GM12878 (cell line): ENCODE data around the gene PLRG1.

Experiments
- CEBPB ChIP-seq, 2 experiments: fragments of 150-350 bp in 1 of 2; IDR thresholded peaks; 2 replicates each; pipeline ENCODE4 v1.6.1; 2012 to 2014; ENCODE audit warnings: low read depth in 2 of 2, low read length in 2 of 2, borderline replicate concordance in 1 of 2, inconsistent platforms in 1 of 2
- FOS ChIP-seq: IDR thresholded peaks from 3 replicates; pipeline ENCODE4 v1.6.1; 2011; ENCODE audit warnings: borderline replicate concordance; ENCODE audit not compliant: insufficient read length; ENCODE audit errors: extremely low read depth
- MYC ChIP-seq: IDR thresholded peaks from 2 replicates; pipeline ENCODE4 v1.6.1; 2011; ENCODE audit warnings: mild to moderate bottlenecking, low read length, moderate library complexity, inconsistent platforms; ENCODE audit not compliant: insufficient read depth, insufficient replicate concordance, insufficient read length, severe bottlenecking
- POLR2AphosphoS5 ChIP-seq: IDR thresholded peaks from 2 replicates; pipeline ENCODE4 v1.6.1; 2011; ENCODE audit warnings: mild to moderate bottlenecking, low read length, inconsistent platforms
- SUPT20H ChIP-seq: IDR thresholded peaks from 2 replicates; pipeline ENCODE4 v1.6.1; 2011; ENCODE audit warnings: low read depth, mild to moderate bottlenecking, low read length, moderate library complexity, borderline replicate concordance; ENCODE audit not compliant: control insufficient read depth
- TF ChIP-seq, protein P1 (sequence below), 3 experiments: IDR thresholded peaks in 2 of 3; conservative IDR thresholded peaks in 1 of 3; 2 replicates each; pipeline ENCODE4 v1.5.1; 2011; ENCODE audit warnings: low read depth in 3 of 3, low read length in 3 of 3, mild to moderate bottlenecking in 3 of 3, control low read depth in 2 of 3, moderate library complexity in 2 of 3, inconsistent platforms in 1 of 3, mixed read lengths in 1 of 3; ENCODE audit not compliant: control insufficient read depth in 2 of 3, insufficient read depth in 1 of 3; ENCODE audit errors: extremely low read depth in 1 of 3
- TF ChIP-seq, protein P2 (sequence below): fragments of 450-650 bp; formaldehyde crosslinking; IDR thresholded peaks from 2 replicates; pipeline ENCODE4 v1.4.0; 2022; ENCODE audit warnings: mild to moderate bottlenecking, moderate library complexity

DNA sequence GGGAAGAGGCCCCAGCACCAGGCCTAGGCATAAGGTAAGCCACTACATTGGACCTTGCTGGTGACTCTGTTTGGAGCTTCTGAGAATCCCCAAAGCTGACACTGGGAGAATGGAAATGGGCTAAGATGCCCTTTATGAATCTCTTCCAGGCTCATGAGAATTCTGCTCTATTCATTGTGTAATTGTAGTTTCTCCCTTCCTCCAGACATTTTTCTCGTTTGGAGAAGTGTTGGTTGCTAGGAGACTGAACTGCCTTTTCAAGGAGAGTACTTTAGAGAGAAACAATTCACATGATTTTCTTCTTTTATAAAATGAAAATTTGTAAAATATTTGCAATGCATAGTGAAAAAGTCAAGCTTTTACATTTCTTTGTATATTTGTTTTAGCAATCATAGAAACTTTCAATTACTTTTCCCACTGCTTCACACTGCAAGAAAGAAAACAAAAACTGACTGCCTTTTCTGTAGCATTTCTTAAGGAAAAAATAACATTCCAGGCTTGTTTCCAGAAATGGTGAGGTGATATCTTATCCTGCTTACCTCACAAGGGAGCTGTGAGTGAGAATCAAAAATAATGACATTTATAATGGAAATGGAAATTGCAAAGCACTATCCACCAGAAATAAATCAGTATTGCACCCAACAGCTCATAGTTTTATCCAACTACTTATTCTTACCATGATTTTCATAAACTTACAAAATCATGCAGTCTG is 33.7 kb downstream of the PLRG1 start:
- TF ChIP-seq, protein P1, sequence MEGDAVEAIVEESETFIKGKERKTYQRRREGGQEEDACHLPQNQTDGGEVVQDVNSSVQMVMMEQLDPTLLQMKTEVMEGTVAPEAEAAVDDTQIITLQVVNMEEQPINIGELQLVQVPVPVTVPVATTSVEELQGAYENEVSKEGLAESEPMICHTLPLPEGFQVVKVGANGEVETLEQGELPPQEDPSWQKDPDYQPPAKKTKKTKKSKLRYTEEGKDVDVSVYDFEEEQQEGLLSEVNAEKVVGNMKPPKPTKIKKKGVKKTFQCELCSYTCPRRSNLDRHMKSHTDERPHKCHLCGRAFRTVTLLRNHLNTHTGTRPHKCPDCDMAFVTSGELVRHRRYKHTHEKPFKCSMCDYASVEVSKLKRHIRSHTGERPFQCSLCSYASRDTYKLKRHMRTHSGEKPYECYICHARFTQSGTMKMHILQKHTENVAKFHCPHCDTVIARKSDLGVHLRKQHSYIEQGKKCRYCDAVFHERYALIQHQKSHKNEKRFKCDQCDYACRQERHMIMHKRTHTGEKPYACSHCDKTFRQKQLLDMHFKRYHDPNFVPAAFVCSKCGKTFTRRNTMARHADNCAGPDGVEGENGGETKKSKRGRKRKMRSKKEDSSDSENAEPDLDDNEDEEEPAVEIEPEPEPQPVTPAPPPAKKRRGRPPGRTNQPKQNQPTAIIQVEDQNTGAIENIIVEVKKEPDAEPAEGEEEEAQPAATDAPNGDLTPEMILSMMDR (IDR thresholded peaks at IDR 0.05 in 2 of 3, conservative IDR thresholded peaks at IDR 0.05 in 1 of 3; ENCODE audit: control insufficient read depth in 2 of 3, extremely low read depth in 1 of 3, insufficient read depth in 1 of 3, low read depth in 3 of 3, low read length in 3 of 3): no peak
- TF ChIP-seq MYC (no peak), FOS (no peak), CEBPB (IDR thresholded peaks at IDR 0.05; ENCODE audit: borderline replicate concordance in 1 of 2, low read depth in 2 of 2, low read length in 2 of 2) (no peak), POLR2AphosphoS5 (no peak), SUPT20H (no peak)
- TF ChIP-seq, protein P2, sequence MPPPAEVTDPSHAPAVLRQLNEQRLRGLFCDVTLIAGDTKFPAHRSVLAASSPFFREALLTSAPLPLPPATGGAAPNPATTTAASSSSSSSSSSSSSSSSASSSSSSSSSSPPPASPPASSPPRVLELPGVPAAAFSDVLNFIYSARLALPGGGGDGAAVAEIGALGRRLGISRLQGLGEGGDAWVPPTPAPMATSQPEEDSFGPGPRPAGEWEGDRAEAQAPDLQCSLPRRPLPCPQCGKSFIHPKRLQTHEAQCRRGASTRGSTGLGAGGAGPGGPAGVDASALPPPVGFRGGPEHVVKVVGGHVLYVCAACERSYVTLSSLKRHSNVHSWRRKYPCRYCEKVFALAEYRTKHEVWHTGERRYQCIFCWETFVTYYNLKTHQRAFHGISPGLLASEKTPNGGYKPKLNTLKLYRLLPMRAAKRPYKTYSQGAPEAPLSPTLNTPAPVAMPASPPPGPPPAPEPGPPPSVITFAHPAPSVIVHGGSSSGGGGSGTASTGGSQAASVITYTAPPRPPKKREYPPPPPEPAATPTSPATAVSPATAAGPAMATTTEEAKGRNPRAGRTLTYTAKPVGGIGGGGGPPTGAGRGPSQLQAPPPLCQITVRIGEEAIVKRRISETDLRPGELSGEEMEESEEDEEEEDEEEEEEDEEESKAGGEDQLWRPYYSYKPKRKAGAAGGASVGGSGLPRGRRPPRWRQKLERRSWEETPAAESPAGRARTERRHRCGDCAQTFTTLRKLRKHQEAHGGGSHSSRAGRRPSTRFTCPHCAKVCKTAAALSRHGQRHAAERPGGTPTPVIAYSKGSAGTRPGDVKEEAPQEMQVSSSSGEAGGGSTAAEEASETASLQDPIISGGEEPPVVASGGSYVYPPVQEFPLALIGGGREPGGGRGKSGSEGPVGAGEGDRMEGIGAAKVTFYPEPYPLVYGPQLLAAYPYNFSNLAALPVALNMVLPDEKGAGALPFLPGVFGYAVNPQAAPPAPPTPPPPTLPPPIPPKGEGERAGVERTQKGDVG: no peak
